ENCODE data around the gene REPS1.

DNA sequence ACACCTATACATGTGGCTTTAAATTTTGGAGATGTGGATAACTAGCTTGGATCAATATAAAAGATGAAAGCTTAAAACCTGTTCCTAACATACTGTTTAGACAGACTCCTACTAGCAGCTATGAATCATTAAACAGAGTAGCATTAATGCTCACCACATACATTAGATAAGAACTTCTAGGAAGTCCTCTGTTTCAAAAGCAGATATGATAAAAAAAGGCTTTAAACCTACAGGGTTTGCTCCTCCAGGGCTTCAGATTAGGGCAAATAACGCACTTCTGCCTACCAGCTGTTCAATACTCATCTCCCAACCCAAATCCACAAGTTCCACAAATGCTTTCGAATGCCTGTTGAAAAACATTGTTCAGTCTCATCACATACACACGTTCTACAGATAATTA, 1.5 kb downstream of the REPS1 start:
- TF ChIP-seq, protein P1, sequence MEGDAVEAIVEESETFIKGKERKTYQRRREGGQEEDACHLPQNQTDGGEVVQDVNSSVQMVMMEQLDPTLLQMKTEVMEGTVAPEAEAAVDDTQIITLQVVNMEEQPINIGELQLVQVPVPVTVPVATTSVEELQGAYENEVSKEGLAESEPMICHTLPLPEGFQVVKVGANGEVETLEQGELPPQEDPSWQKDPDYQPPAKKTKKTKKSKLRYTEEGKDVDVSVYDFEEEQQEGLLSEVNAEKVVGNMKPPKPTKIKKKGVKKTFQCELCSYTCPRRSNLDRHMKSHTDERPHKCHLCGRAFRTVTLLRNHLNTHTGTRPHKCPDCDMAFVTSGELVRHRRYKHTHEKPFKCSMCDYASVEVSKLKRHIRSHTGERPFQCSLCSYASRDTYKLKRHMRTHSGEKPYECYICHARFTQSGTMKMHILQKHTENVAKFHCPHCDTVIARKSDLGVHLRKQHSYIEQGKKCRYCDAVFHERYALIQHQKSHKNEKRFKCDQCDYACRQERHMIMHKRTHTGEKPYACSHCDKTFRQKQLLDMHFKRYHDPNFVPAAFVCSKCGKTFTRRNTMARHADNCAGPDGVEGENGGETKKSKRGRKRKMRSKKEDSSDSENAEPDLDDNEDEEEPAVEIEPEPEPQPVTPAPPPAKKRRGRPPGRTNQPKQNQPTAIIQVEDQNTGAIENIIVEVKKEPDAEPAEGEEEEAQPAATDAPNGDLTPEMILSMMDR (IDR thresholded peaks at IDR 0.05), result no peak
- no peak for TF ChIP-seq POLR2AphosphoS5 (IDR thresholded peaks at IDR 0.05)

All from prostate gland (tissue), 2 donors.